Tibial nerve (tissue), 4 donors: ENCODE results near the gene RHEB.

Experiments used
- EP300 ChIP-seq, 2 donors: sonication (generic); formaldehyde crosslinking; IDR thresholded peaks; one replicate each; pipeline ENCODE4 v1.6.1; 2017; ENCODE audit warnings: antibody characterized with exemption in 2 of 2, mild to moderate bottlenecking in 1 of 2
- POLR2A ChIP-seq, 2 donors: fragments of 450-650 bp; IDR thresholded peaks; one replicate each; pipeline ENCODE4 v1.6.1; 2017; ENCODE audit warnings: antibody characterized with exemption in 2 of 2, mild to moderate bottlenecking in 2 of 2, moderate library complexity in 2 of 2
- TF ChIP-seq, protein P1 (sequence below), 5 experiments: fragments of 200-600 bp in 3 of 5; fragments of 450-650 bp in 2 of 5; sonication (generic) in 3 of 5; IDR thresholded peaks; one replicate each; pipeline ENCODE4 v1.5.1; 2016 to 2019; ENCODE audit warnings: antibody characterized with exemption in 5 of 5, mild to moderate bottlenecking in 3 of 5, moderate library complexity in 2 of 5

DNA sequence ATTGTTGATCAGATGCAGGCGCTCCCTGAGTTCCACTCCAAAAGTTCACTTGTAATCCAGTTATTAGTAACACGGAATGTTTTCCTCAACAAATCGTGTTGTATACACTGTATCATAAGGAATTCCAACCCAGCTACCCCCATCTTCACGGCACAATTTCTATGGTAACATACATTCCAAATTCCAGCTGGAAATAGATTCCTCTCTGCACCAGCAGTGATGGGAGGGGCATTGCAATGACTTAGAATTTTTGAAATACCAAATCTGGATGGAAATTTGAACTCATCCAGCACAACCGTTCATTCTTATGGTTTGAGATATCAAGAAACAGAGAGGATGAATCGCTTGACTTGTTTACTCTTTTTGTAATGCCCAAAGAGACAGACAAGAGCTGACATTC lies 38.9 kb upstream of the RHEB start:
- TF ChIP-seq, protein P1, sequence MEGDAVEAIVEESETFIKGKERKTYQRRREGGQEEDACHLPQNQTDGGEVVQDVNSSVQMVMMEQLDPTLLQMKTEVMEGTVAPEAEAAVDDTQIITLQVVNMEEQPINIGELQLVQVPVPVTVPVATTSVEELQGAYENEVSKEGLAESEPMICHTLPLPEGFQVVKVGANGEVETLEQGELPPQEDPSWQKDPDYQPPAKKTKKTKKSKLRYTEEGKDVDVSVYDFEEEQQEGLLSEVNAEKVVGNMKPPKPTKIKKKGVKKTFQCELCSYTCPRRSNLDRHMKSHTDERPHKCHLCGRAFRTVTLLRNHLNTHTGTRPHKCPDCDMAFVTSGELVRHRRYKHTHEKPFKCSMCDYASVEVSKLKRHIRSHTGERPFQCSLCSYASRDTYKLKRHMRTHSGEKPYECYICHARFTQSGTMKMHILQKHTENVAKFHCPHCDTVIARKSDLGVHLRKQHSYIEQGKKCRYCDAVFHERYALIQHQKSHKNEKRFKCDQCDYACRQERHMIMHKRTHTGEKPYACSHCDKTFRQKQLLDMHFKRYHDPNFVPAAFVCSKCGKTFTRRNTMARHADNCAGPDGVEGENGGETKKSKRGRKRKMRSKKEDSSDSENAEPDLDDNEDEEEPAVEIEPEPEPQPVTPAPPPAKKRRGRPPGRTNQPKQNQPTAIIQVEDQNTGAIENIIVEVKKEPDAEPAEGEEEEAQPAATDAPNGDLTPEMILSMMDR (IDR thresholded peaks at IDR 0.05) = no peak
- no peak for TF ChIP-seq POLR2A (IDR thresholded peaks at IDR 0.05)
- no peak for TF ChIP-seq EP300 (IDR thresholded peaks at IDR 0.05)
